Measurements from ENCODE around the gene S100A9.

The S100A9 gene

GRCh38 chr1:153352523-153352922 lies 5.1 kb upstream of the S100A9 start:
- DNase-seq (ENCODE audit: low read depth) = peak; percentile 79
- TF ChIP-seq CTCF (IDR thresholded peaks at IDR 0.05; ENCODE audit: low read length, missing control alignments) = peak; percentile 94

GRCh38 chr1:153353226-153353947 lies 4.3 kb upstream of the S100A9 start:
- peak; percentile 48 for TF ChIP-seq CTCF (IDR thresholded peaks at IDR 0.05; ENCODE audit: low read length, missing control alignments)
- H3K4me3 ChIP-seq (replicated peaks; ENCODE audit: low read depth, low read length) = no peak overlapping the region

More at GRCh38 chr1:153352523-153352922, 5.1 kb upstream of the S100A9 start:
- no peak overlapping the region for H3K4me3 ChIP-seq (replicated peaks; ENCODE audit: low read depth, low read length)

GRCh38 chr1:153354515-153355193 lies 3.0 kb upstream of the S100A9 start:
- no peak overlapping the region for H3K4me3 ChIP-seq (replicated peaks; ENCODE audit: low read depth, low read length)
- DNase-seq (ENCODE audit: low read depth) = no peak
- TF ChIP-seq CTCF (IDR thresholded peaks at IDR 0.05; ENCODE audit: low read length, missing control alignments) = no peak

More at GRCh38 chr1:153353226-153353947, 4.3 kb upstream of the S100A9 start:
- peak; percentile 22 for DNase-seq (ENCODE audit: low read depth)

- peak; percentile 76 for DNase-seq (ENCODE audit: low read depth)
- peak; percentile 55 for TF ChIP-seq CTCF (IDR thresholded peaks at IDR 0.05; ENCODE audit: low read length, missing control alignments)
- no peak overlapping the region for H3K4me3 ChIP-seq (replicated peaks; ENCODE audit: low read depth, low read length)
Observed at GRCh38 chr1:153355445-153356071, 2.1 kb upstream of the S100A9 start.

- no peak for DNase-seq (ENCODE audit: low read depth)
- no peak overlapping the region for H3K4me3 ChIP-seq (replicated peaks; ENCODE audit: low read depth, low read length)
- TF ChIP-seq CTCF (IDR thresholded peaks at IDR 0.05; ENCODE audit: low read length, missing control alignments) = no peak
Observed at GRCh38 chr1:153356392-153357075, 1.1 kb upstream of the S100A9 start.

GRCh38 chr1:153357076-153357852 lies 390 bp upstream of the S100A9 start:
- DNase-seq (ENCODE audit: low read depth) = no peak
- TF ChIP-seq CTCF (IDR thresholded peaks at IDR 0.05; ENCODE audit: low read length, missing control alignments) = no peak
- no peak overlapping the region for H3K4me3 ChIP-seq (replicated peaks; ENCODE audit: low read depth, low read length)
